Neural cell (in vitro differentiated cells): ENCODE data around the gene NR2C2. TPM values are rescaled to one million over a fixed set of nuclear protein-coding genes. Genes with fewer than 3 reads are reported as not detected.

ENCODE experiments used
- H2AFZ ChIP-seq: fragments of 200-600, 300-800 bp; sonication (generic), shearing (Covaris generic); 2 replicates; pipeline ENCODE4 v1.6.0; 2014; ENCODE audit warnings: low read depth, mild to moderate bottlenecking, antibody characterized with exemption, low read length, moderate library complexity
- H3F3A ChIP-seq: fragments of 200-600 bp; shearing (Covaris generic); 2 replicates; pipeline ENCODE4 v1.6.1; 2016; ENCODE audit warnings: mild to moderate bottlenecking, moderate library complexity, mixed read lengths, antibody characterized with exemption, low read length; ENCODE audit not compliant: insufficient read depth, poor library complexity, severe bottlenecking
- H3K27ac ChIP-seq: fragments of 200-600, 300-800 bp; sonication (generic), shearing (Covaris generic); 2 replicates; pipeline ENCODE4 v1.5.1; 2014; ENCODE audit warnings: mild to moderate bottlenecking, low read length, moderate library complexity
- H3K27me3 ChIP-seq: fragments of 300-800, 200-600 bp; sonication (generic), shearing (Covaris generic); 2 replicates; pipeline ENCODE4 v1.6.0; 2014; ENCODE audit warnings: mild to moderate bottlenecking, low read depth, low read length, moderate library complexity; ENCODE audit not compliant: insufficient read depth
- H3K36me3 ChIP-seq: fragments of 300-800, 200-600 bp; sonication (generic), shearing (Covaris generic); 2 replicates; pipeline ENCODE4 v1.5.1; 2014; ENCODE audit warnings: mild to moderate bottlenecking, antibody characterized with exemption, low read length, moderate library complexity; ENCODE audit not compliant: insufficient read depth
- H3K4me2 ChIP-seq: fragments of 300-800, 200-600 bp; sonication (generic), shearing (Covaris generic); 2 replicates; pipeline ENCODE4 v1.6.0; 2014; ENCODE audit warnings: mild to moderate bottlenecking, low read length
- H3K4me3 ChIP-seq: fragments of 300-800, 200-600 bp; sonication (generic), shearing (Covaris generic); 2 replicates; pipeline ENCODE4 v1.5.1; 2014; ENCODE audit warnings: mild to moderate bottlenecking, low read length, moderate library complexity
- H3K79me2 ChIP-seq: fragments of 200-600 bp; shearing (Covaris generic); replicated peaks from 2 replicates; pipeline ENCODE4 v1.6.0; 2014; ENCODE audit warnings: mild to moderate bottlenecking, low read length, moderate library complexity; ENCODE audit not compliant: insufficient read depth
- H3K9ac ChIP-seq: fragments of 300-800, 200-600 bp; sonication (generic), shearing (Covaris generic); 2 replicates; pipeline ENCODE4 v1.6.1; 2016; ENCODE audit warnings: mild to moderate bottlenecking, low read length, mixed read lengths
- H3K9me2 ChIP-seq: fragments of 200-600 bp; shearing (Covaris generic); 2 replicates; pipeline ENCODE4 v1.6.1; 2016; ENCODE audit warnings: mild to moderate bottlenecking, low read length, mixed read lengths; ENCODE audit not compliant: insufficient read depth
- H3K9me3 ChIP-seq: fragments of 200-600, 300-800 bp; sonication (generic), shearing (Covaris generic); 2 replicates; pipeline ENCODE4 v1.6.1; 2016; ENCODE audit warnings: mild to moderate bottlenecking, mixed run types, low read length, moderate library complexity, mixed read lengths
- H4K20me1 ChIP-seq: fragments of 200-600 bp; shearing (Covaris generic); 2 replicates; pipeline ENCODE4 v1.6.1; 2016; ENCODE audit warnings: mild to moderate bottlenecking, mixed run types; ENCODE audit not compliant: insufficient read depth
- CTCF ChIP-seq: fragments of 450-650 bp; IDR thresholded peaks from 2 replicates; pipeline ENCODE4 v1.5.1; 2014; ENCODE audit warnings: antibody characterized with exemption, mild to moderate bottlenecking, moderate library complexity; ENCODE audit not compliant: poor library complexity, severe bottlenecking
- EP300 ChIP-seq: fragments of 450-650 bp; conservative IDR thresholded peaks from 2 replicates; pipeline ENCODE4 v1.6.1; 2014; ENCODE audit warnings: antibody characterized with exemption, mild to moderate bottlenecking, moderate library complexity; ENCODE audit not compliant: poor library complexity, severe bottlenecking
- EZH2 ChIP-seq: fragments of 200-600, 300-800 bp; shearing (Covaris generic), sonication (generic); IDR thresholded peaks from 2 replicates; pipeline ENCODE4 v1.6.1; 2014; ENCODE audit warnings: antibody characterized with exemption, low read length, borderline replicate concordance, mild to moderate bottlenecking; ENCODE audit not compliant: insufficient read depth, poor library complexity, severe bottlenecking
- MXI1 ChIP-seq: fragments of 450-650 bp; conservative IDR thresholded peaks from 2 replicates; pipeline ENCODE4 v1.6.1; 2014; ENCODE audit warnings: antibody characterized with exemption, mild to moderate bottlenecking; ENCODE audit not compliant: poor library complexity, severe bottlenecking
- POLR2AphosphoS5 ChIP-seq: IDR thresholded peaks from 2 replicates; pipeline ENCODE4 v1.6.1; 2012
- RAD21 ChIP-seq: fragments of 450-650 bp; conservative IDR thresholded peaks from 2 replicates; pipeline ENCODE4 v1.6.1; 2014; ENCODE audit warnings: antibody characterized with exemption, mild to moderate bottlenecking, moderate library complexity
- REST ChIP-seq: IDR thresholded peaks from 2 replicates; pipeline ENCODE4 v1.6.1; 2012; ENCODE audit warnings: borderline replicate concordance
- SMC3 ChIP-seq: fragments of 450-650 bp; conservative IDR thresholded peaks from 2 replicates; pipeline ENCODE4 v1.6.1; 2014; ENCODE audit warnings: antibody characterized with exemption, mild to moderate bottlenecking, moderate library complexity; ENCODE audit not compliant: poor library complexity
- TAF1 ChIP-seq: IDR thresholded peaks from 2 replicates; pipeline ENCODE4 v1.6.1; 2012; ENCODE audit warnings: low read depth
- polyA plus RNA-seq: library from polyadenylated mRNA; depleted of rRNA; stranded (reverse); fragments of >200 nt; gene quantifications from 2 replicates; pipeline ENCODE4 v1.2.3, GENCODE V29; 2014

NR2C2 gene
- polyA plus RNA-seq, 1 donor from 2014 or later = 37.5 TPM

GRCh38 chr3:14948609-14949038 lies 1.2 kb downstream of the NR2C2 start:
- Histone ChIP-seq H3K79me2 (peaks cover 59% of the 10 kb centered on the region), H3K36me3 (no peaks in the 10 kb centered on the region), H4K20me1 (peaks cover 6% of the 10 kb centered on the region), H3K9me3 (no peaks in the 10 kb centered on the region), H3F3A (no peaks in the 10 kb centered on the region), H3K4me2 (peak overlapping the region; percentile 100), H3K27me3 (no peaks in the 10 kb centered on the region), H3K9me2 (no peaks in the 10 kb centered on the region), H3K4me3 (peak overlapping the region; percentile 96), H2AFZ (peak overlapping the region; percentile 40), H3K9ac (peak overlapping the region; percentile 81), H3K27ac (peak overlapping the region; percentile 82)
- TF ChIP-seq MXI1 (peak; percentile 67), SMC3 (no peak), EZH2 (no peak), EP300 (no peak), CTCF (no peak), TAF1 (peak; percentile 44), REST (peak; percentile 26), RAD21 (no peak), POLR2AphosphoS5 (peak; percentile 75)

DNA sequence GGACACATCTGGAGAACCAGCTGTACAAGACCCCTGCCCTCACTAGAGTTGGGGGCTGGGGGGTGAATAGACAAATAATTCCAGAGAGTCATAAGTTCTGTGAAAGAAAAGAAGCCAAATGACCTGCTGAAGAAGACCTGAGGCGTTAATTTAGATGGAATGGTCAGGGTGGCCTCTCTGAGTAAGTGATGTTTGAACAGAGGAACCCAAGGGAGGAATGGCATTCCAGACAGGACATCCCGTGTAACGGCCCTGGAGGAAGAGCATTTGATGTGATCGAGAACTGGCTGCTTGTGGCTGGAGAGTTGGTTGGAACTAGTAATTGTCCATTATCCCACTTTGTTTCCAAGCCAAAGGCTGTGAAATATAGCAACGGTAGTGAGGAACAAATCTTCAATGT lies 1.7 kb downstream of the NR2C2 start:
- H3K27me3 ChIP-seq = no peaks in the 10 kb centered on the region
- H3K36me3 ChIP-seq = no peaks in the 10 kb centered on the region
- TF ChIP-seq CTCF (no peak), MXI1 (no peak), POLR2AphosphoS5 (no peak), EP300 (no peak), EZH2 (no peak), TAF1 (no peak), SMC3 (no peak), RAD21 (no peak), REST (no peak)
- no peaks in the 10 kb centered on the region for H3F3A ChIP-seq
- H4K20me1 ChIP-seq = peaks cover 2% of the 10 kb centered on the region
- H3K27ac ChIP-seq = peak overlapping the region; percentile 82
- no peaks in the 10 kb centered on the region for H3K9me3 ChIP-seq
- H2AFZ ChIP-seq = peak overlapping the region; percentile 40
- H3K9me2 ChIP-seq = no peaks in the 10 kb centered on the region
- peak overlapping the region; percentile 81 for H3K9ac ChIP-seq
- H3K4me3 ChIP-seq = peak overlapping the region; percentile 96
- peaks cover 59% of the 10 kb centered on the region for H3K79me2 ChIP-seq
- peak overlapping the region; percentile 100 for H3K4me2 ChIP-seq
